Pancreas (tissue), 10 donors: ENCODE measurements around the gene APOF. TPM values are rescaled to one million over a fixed set of nuclear protein-coding genes. Genes with fewer than 3 reads are reported as not detected.
"Not testable (repeated sequence)": the region's sequence is repeated elsewhere in the genome, so short reads cannot be mapped to it uniquely, and the experiment has no call there.

ENCODE experiments used
- ATAC-seq, 4 donors: fragments of 200-7000 bp; cut with Tn5 transposase; one replicate each; pipeline versions ENCODE4 v1.8.0 to v1.9.1; 2020; ENCODE audit warnings: mild to moderate bottlenecking in 4 of 4, moderate library complexity in 4 of 4
- DNase-seq, 6 donors: peaks; one replicate each; pipeline ENCODE4 v3.0.0-alpha.2; 2020
- FAIRE-seq: peaks from 2 replicates; lab custom pipeline; 2012; peaks lifted over from hg19 to GRCh38; lab: Jason Lieb, UNC
- H3K27ac ChIP-seq, 4 donors: fragments of 200-600 bp; sonication (generic); 1 replicate in 3 of 4; 2 replicates in 1 of 4; pipeline versions ENCODE4 v1.5.0 to v1.8.0; 2020
- H3K27me3 ChIP-seq, 4 donors: fragments of 200-600 bp; one replicate each; pipeline ENCODE4 v1.8.0; 2021
- H3K36me3 ChIP-seq, 3 donors: fragments of 200-600 bp; sonication (generic) in 1 of 3; one replicate each; pipeline versions ENCODE4 v1.5.0 to v1.8.0; 2020 to 2021
- H3K4me1 ChIP-seq, 3 donors: fragments of 200-600 bp; one replicate each; pipeline ENCODE4 v1.8.0; 2021
- H3K4me3 ChIP-seq, 4 donors: fragments of 200-600 bp; sonication (generic) in 2 of 4; one replicate each; pipeline versions ENCODE4 v1.5.0 to v1.8.0; 2020 to 2021
- H3K9me3 ChIP-seq, 4 donors: fragments of 200-600 bp; one replicate each; pipeline ENCODE4 v1.8.0; 2021
- WGBS, 2 donors: extraction: QIAGEN DNeasy Blood & Tissue Kit; methylation state at CpG; one replicate each; pipeline ENCODE4 v1.1.7; 2013; 5-methylcytosine and 5-hydroxymethylcytosine counted together
- intact Hi-C, 3 donors: fragments of 100-400 bp; cut with DNase I; formaldehyde crosslinking; loops; one replicate each; pipeline versions ENCODE4 v1.11.1 to v1.14.2; 2022
- polyA plus RNA-seq, 2 donors: library from polyadenylated mRNA; stranded (reverse); fragments of 200-250 nt; gene quantifications; one replicate each; pipeline ENCODE4 v1.2.3, GENCODE V29; 2013
- total RNA-seq, 6 donors: library from RNA; stranded (reverse); fragmentation: NEBNext Ultra II Directional in 4 of 6; extraction: Animal tissue kit (Norgen Biotek cat#: 25700) in 4 of 6; gene quantifications; one replicate each; pipeline versions ENCODE4 v1.2.1 to v1.2.4, GENCODE V29; 2021 to 2023
- TF ChIP-seq, protein P1 (sequence below), 4 donors: fragments of 200-600 bp; sonication (generic) in 3 of 4; IDR thresholded peaks; one replicate each; pipeline versions ENCODE4 v1.5.0 to v1.8.0; 2021; ENCODE audit warnings: antibody characterized with exemption in 4 of 4
- donor health status: healthy with polysubstance abuse.
- donor health status: DM: no; HTN: no; CAD: no; lungs with moderate emphysema.
- donor health status: DM: no; HTN: no; CAD: no.
- donor health status: control.
- donor health status: control.
- donor health status: Bipolar disorder and iron deficiency.
- donor health status: DM: yes; HTN: yes; CAD: no.
- donor health status: DM: no; HTN: no; CAD: no.
- donor health status: DM: no; HTN: no; CAD: no.
- donor health status: DM: yes; HTN: yes; CAD: no.

APOF gene
- total and polyA plus RNA-seq, 8 donors: 0.05 to 0.13 TPM; not detected in 6

DNA sequence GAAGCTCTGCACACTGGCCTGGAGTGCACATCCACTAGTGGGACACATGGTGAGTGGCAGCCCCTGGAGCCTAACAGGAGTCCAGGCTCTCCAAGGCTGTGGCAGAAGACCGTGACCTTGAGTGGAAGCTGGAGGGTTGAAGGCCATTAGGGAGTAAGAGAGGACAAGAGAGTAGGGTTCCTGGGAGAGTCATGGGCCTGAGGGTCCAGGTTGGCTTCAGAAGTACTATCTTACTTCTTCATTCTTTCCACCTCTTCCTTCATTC is 23.6 kb downstream of the APOF start:
- Histone ChIP-seq H3K27ac (peak overlapping the region in 2 of 4 donors; percentile 22 to 58), H3K4me1 (no peaks in the 10 kb centered on the region), H3K27me3 (no peaks in the 10 kb centered on the region), H3K9me3 (no peaks in the 10 kb centered on the region), H3K36me3 (peaks cover 0 to 4% (median 0%) of the 10 kb centered on the region in 3 donors), H3K4me3 (no peak overlapping the region)
- DNase-seq (no peak), ATAC-seq (no peak), FAIRE-seq (no peak)
- intact Hi-C loops: no loop called here
- 77 to 92% methylated on average over 1 of the region's 1 CpG for whole genome bisulfite sequencing, 2 donors
- TF ChIP-seq, protein P1, sequence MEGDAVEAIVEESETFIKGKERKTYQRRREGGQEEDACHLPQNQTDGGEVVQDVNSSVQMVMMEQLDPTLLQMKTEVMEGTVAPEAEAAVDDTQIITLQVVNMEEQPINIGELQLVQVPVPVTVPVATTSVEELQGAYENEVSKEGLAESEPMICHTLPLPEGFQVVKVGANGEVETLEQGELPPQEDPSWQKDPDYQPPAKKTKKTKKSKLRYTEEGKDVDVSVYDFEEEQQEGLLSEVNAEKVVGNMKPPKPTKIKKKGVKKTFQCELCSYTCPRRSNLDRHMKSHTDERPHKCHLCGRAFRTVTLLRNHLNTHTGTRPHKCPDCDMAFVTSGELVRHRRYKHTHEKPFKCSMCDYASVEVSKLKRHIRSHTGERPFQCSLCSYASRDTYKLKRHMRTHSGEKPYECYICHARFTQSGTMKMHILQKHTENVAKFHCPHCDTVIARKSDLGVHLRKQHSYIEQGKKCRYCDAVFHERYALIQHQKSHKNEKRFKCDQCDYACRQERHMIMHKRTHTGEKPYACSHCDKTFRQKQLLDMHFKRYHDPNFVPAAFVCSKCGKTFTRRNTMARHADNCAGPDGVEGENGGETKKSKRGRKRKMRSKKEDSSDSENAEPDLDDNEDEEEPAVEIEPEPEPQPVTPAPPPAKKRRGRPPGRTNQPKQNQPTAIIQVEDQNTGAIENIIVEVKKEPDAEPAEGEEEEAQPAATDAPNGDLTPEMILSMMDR (IDR thresholded peaks at IDR 0.05): no peak

DNA sequence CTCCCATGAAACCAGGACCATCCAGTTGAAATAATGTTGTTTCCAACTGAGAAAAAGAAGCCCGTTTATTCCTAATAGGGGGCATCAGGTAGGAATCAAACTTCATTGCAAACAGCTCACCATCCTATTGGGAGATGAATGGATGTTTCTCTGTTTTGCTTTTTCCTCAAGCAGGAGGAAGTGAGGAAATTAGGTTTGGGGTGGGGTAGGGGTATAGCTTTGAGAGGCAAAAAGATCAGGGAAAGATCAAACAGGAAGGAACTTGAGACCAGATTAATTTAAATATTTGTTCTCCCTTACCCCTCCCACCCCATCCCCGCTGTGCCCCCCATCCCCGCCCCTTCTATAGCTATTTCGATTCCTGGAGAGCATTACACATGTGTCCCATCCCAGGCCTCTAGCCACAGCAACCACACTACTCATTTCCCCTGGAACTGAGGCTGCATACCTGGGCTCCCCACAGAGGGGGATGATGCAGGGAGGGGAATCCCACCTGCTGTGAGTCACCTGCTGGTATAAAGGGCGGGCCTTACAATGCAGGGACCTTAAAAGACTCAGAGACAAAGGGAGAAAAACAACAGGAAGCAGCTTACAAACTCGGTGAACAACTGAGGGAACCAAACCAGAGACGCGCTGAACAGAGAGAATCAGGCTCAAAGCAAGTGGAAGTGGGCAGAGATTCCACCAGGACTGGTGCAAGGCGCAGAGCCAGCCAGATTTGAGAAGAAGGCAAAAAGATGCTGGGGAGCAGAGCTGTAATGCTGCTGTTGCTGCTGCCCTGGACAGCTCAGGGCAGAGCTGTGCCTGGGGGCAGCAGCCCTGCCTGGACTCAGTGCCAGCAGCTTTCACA is 24.1 kb downstream of the APOF start, which contains the start of gene IL23A:
Gene IL23A, plus strand, starts transcription at position 577 of the 850 bp plus-strand sequence. Its CDS starts 161 bp downstream, at position 738.
- Histone ChIP-seq H3K4me1 (no peaks in the 10 kb centered on the region), H3K36me3 (peaks cover 0 to 4% (median 0%) of the 10 kb centered on the region in 3 donors), H3K27me3 (no peaks in the 10 kb centered on the region), H3K9me3 (no peaks in the 10 kb centered on the region), H3K4me3 (no peak within 1 kb of the TSS), H3K27ac (peak within 1 kb of the TSS in 2 of 4 donors; percentile 22 to 58)
- ATAC-seq: peak in 1 of 4 donors; percentile 8
- 55 to 57% methylated on average over 9 of the region's 9 CpGs for WGBS, 2 donors
- FAIRE-seq: no peak
- no peak for DNase-seq
- intact Hi-C loops: no loop called here
- TF ChIP-seq, protein P1 (IDR thresholded peaks at IDR 0.05): no peak

DNA sequence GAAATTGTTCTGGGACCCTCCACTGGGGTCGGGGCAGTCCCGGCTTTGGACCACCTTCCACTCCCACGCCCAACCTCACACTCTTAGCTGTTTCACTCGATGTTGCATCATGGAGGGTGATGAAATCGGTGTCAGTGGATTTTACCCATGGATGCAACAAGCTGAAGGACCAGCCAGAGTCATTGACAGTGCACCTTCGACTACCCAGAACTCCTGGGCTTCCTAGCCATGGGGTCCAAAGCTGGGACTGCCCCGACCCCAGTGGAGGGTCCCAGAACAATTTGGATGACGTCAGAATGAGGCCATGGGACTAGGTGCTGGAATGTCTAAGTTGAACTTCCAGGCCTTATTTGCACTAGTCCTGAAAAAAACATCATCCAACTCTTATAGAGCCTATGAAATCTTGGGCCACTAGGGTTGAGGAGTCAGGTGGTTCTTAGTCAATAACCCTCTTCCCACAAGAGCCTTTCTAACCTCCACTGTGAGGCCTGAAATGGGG is 24.9 kb downstream of the APOF start:
- TF ChIP-seq, protein P1 (IDR thresholded peaks at IDR 0.05): no peak
- peaks cover 0 to 1% (median 0%) of the 10 kb centered on the region in 3 donors for H3K36me3 ChIP-seq
- intact Hi-C loops: no loop called here
- H3K4me1 ChIP-seq: peaks cover 0 to 2% (median 0%) of the 10 kb centered on the region in 3 donors
- ATAC-seq (no peak), DNase-seq (peak in 1 of 6 donors; percentile 13), FAIRE-seq (no peak)
- no peaks in the 10 kb centered on the region for H3K9me3 ChIP-seq
- no peaks in the 10 kb centered on the region for H3K27me3 ChIP-seq
- WGBS, 2 donors: 76 to 81% methylated on average over 8 of the region's 8 CpGs
- no peak overlapping the region for H3K4me3 ChIP-seq
- peak overlapping the region in 1 of 4 donors; percentile 58 for H3K27ac ChIP-seq

DNA sequence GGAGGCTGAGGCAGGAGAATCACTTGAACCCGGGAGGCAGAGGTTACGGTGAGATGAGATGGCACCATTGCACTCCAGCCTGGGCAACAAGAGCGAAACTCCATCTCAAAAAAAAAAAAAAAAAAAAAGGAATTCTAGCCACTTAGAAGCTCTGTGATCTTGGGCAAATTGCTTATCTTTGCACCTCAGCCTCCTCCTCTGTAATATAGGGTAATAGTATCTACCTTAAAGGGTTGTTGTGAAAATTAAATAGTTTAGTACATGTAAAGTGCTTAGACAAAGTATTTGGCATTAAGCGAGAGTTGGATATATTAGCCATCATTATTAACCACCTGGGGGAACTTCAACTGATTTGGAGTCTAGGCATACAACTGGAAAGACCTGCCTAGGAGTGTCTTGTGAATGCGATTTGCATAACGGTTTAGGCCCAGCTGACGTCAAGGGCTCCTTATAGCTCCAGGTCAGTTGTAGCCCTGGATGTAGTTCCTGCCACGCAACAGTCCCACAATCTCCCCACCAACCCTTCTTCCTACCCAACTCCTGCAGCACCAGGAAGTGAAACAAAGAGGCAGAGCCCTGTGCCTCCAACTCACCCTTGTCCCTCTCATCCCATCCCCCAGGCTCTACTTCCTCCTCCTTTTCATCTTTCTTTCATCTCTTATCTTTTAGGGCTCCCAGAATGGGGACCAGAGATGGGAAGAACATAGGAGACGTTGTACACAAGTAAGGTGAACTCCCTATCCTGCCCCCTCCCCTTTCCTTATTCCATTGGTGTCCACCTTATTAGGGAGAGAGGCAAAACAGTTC is 26.1 kb downstream of the APOF start:
- intact Hi-C loops: no loop called here
- Histone ChIP-seq H3K27ac (no peak overlapping the region), H3K27me3 (no peaks in the 10 kb centered on the region), H3K9me3 (no peaks in the 10 kb centered on the region), H3K4me3 (no peak overlapping the region), H3K36me3 (no peaks in the 10 kb centered on the region), H3K4me1 (peaks cover 0 to 6% (median 0%) of the 10 kb centered on the region in 3 donors)
- TF ChIP-seq, protein P1 (IDR thresholded peaks at IDR 0.05): no peak
- 84 to 89% methylated on average over 9 of the region's 9 CpGs for WGBS, 2 donors
- DNase-seq (peak in 1 of 6 donors; percentile 21), FAIRE-seq (no peak), ATAC-seq (no peak)

DNA sequence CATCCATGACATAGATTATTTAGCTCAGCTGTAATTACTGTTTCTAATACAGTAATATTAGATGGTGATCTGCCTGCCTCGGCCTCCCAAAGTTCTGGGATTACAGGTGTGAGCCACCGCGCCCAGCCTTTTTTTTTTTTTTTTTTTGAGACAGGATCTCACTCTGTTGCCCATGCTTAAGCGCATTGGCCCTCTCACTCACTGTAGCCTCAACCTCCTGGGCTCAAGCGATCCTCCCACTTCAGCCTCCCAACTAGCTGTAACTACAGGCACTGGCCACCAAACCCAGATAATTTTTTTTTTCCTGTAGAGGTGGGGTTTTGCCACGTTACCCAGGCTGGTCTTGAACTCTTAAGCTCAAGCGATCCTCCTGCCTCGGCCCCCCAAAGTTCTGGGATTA is 27.1 kb downstream of the APOF start:
- H3K36me3 ChIP-seq, H3K9me3 ChIP-seq, H3K27ac ChIP-seq, H3K4me1 ChIP-seq, H3K4me3 ChIP-seq, DNase-seq, ATAC-seq, FAIRE-seq, H3K27me3 ChIP-seq, intact Hi-C loops: not testable (repeated sequence)
- 95 to 97% methylated on average over 8 of the region's 8 CpGs for WGBS, 2 donors
